H9 (cell line): ENCODE results near the gene SH3TC1. TPM values are rescaled to one million over a fixed set of nuclear protein-coding genes. Genes with fewer than 3 reads are reported as not detected.

ENCODE experiments used
- DNase-seq: peaks from one replicate; pipeline ENCODE4 v3.0.0-alpha.2; 2017
- H2AFZ ChIP-seq: one replicate; pipeline ENCODE4 v1.6.1; 2013; ENCODE audit warnings: mild to moderate bottlenecking, low read length, control low read depth, moderate library complexity
- H2AK5ac ChIP-seq: 2 replicates; pipeline ENCODE4 v1.6.1; 2013; ENCODE audit warnings: low read length, control low read depth, mixed read lengths; ENCODE audit not compliant: insufficient read length
- H2BK120ac ChIP-seq: one replicate; pipeline ENCODE4 v1.6.1; 2013; ENCODE audit warnings: low read depth, mild to moderate bottlenecking, low read length, control low read depth, inconsistent platforms; ENCODE audit not compliant: poor library complexity, severe bottlenecking
- H2BK12ac ChIP-seq: 2 replicates; pipeline ENCODE4 v1.6.1; 2013; ENCODE audit warnings: low read length, control low read depth, mixed read lengths, low read depth; ENCODE audit not compliant: insufficient read length
- H2BK15ac ChIP-seq: 2 replicates; pipeline ENCODE4 v1.6.1; 2013; ENCODE audit warnings: low read depth, low read length, control low read depth
- H2BK20ac ChIP-seq: one replicate; pipeline ENCODE4 v1.6.1; 2013; ENCODE audit warnings: low read depth, mild to moderate bottlenecking, low read length, control low read depth, inconsistent platforms; ENCODE audit not compliant: poor library complexity, severe bottlenecking
- H2BK5ac ChIP-seq: 2 replicates; pipeline ENCODE4 v1.6.1; 2013; ENCODE audit warnings: low read length, control low read depth, mixed read lengths; ENCODE audit not compliant: insufficient read length
- H3K14ac ChIP-seq: 2 replicates; pipeline ENCODE4 v1.6.1; 2013; ENCODE audit warnings: low read length, control low read depth; ENCODE audit not compliant: insufficient read depth
- H3K18ac ChIP-seq: 2 replicates; pipeline ENCODE4 v1.6.1; 2013; ENCODE audit warnings: low read depth, mild to moderate bottlenecking, mixed read lengths, low read length, control low read depth; ENCODE audit not compliant: insufficient read length
- H3K23ac ChIP-seq: 2 replicates; pipeline ENCODE4 v1.6.1; 2013; ENCODE audit warnings: low read length, control low read depth, mixed read lengths, low read depth; ENCODE audit not compliant: insufficient read length
- H3K23me2 ChIP-seq: 2 replicates; pipeline ENCODE4 v1.6.1; 2013; ENCODE audit warnings: low read depth, mild to moderate bottlenecking, mixed read lengths, low read length, control low read depth; ENCODE audit not compliant: insufficient read length, poor library complexity, severe bottlenecking
- H3K27ac ChIP-seq: 2 replicates; pipeline ENCODE4 v1.5.1; 2013; ENCODE audit warnings: low read length, control low read depth, mixed read lengths, low read depth; ENCODE audit not compliant: insufficient read length
- H3K27me3 ChIP-seq: 2 replicates; pipeline ENCODE4 v1.6.1; 2013; ENCODE audit warnings: low read length, control low read depth, inconsistent platforms; ENCODE audit not compliant: insufficient read depth
- H3K4ac ChIP-seq: 2 replicates; pipeline ENCODE4 v1.6.1; 2013; ENCODE audit warnings: low read depth, mild to moderate bottlenecking, control low read depth, inconsistent platforms, low read length, moderate library complexity
- H3K4me1 ChIP-seq: 2 replicates; pipeline ENCODE4 v1.6.1; 2013; ENCODE audit warnings: low read length, control low read depth, inconsistent platforms; ENCODE audit not compliant: insufficient read depth
- H3K4me2 ChIP-seq: 2 replicates; pipeline ENCODE4 v1.6.1; 2013; ENCODE audit warnings: low read length, control low read depth, mixed read lengths; ENCODE audit not compliant: insufficient read length, insufficient read depth
- H3K56ac ChIP-seq: 2 replicates; pipeline ENCODE4 v1.6.1; 2013; ENCODE audit warnings: low read depth, mild to moderate bottlenecking, mixed read lengths, low read length, control low read depth; ENCODE audit not compliant: insufficient read length
- H3K79me1 ChIP-seq: 2 replicates; pipeline ENCODE4 v1.6.1; 2013; ENCODE audit warnings: low read depth, mild to moderate bottlenecking, moderate library complexity, low read length, control low read depth, inconsistent platforms; ENCODE audit not compliant: insufficient read depth, poor library complexity, severe bottlenecking
- H3K79me2 ChIP-seq: 2 replicates; pipeline ENCODE4 v1.6.1; 2013; ENCODE audit warnings: low read length, control low read depth, inconsistent platforms; ENCODE audit not compliant: insufficient read depth
- H3K9ac ChIP-seq: 2 replicates; pipeline ENCODE4 v1.6.1; 2013; ENCODE audit warnings: low read length, control low read depth, mixed read lengths; ENCODE audit not compliant: insufficient read length; ENCODE audit errors: extremely low read depth
- H3K9me3 ChIP-seq: one replicate; pipeline ENCODE4 v1.6.1; 2013; ENCODE audit warnings: low read depth, low read length, inconsistent platforms; ENCODE audit not compliant: control insufficient read depth
- H3T11ph ChIP-seq: one replicate; pipeline ENCODE4 v1.6.1; 2013; ENCODE audit warnings: mild to moderate bottlenecking, low read length, control low read depth, inconsistent platforms
- H4K20me1 ChIP-seq: one replicate; pipeline ENCODE4 v1.6.1; 2013; ENCODE audit not compliant: control insufficient read depth, insufficient read length, insufficient read depth
- H4K5ac ChIP-seq: 2 replicates; pipeline ENCODE4 v1.6.1; 2013; ENCODE audit warnings: low read depth, mild to moderate bottlenecking, mixed read lengths, low read length, control low read depth; ENCODE audit not compliant: insufficient read length
- H4K8ac ChIP-seq: replicated peaks from 2 replicates; pipeline ENCODE4 v1.6.1; 2013; ENCODE audit warnings: low read length, control low read depth, mixed read lengths, low read depth; ENCODE audit not compliant: insufficient read length
- H4K91ac ChIP-seq: 2 replicates; pipeline ENCODE4 v1.6.1; 2013; ENCODE audit warnings: low read depth, mild to moderate bottlenecking, moderate library complexity, mixed read lengths, low read length, control low read depth; ENCODE audit not compliant: insufficient read length
- H3K27ac Mint-ChIP-seq, 3 experiments: 2 replicates in 2 of 3; 3 replicates in 1 of 3; pipeline ENCODE4 v1.8.0; 2020 to 2021; ENCODE audit warnings: mixed read lengths in 3 of 3, mild to moderate bottlenecking in 1 of 3, moderate library complexity in 1 of 3
- H3K27me3 Mint-ChIP-seq: 2 replicates; pipeline ENCODE4 v1.8.0; 2021; ENCODE audit warnings: low read depth, mild to moderate bottlenecking, moderate library complexity, mixed read lengths
- H3K36me3 Mint-ChIP-seq, 3 experiments: 2 replicates in 2 of 3; 3 replicates in 1 of 3; pipeline ENCODE4 v1.8.0; 2020 to 2021; ENCODE audit warnings: low read depth in 3 of 3, mixed read lengths in 3 of 3; ENCODE audit not compliant: insufficient read depth in 1 of 3
- H3K4me1 Mint-ChIP-seq, 2 experiments: 2 replicates each; pipeline ENCODE4 v1.8.0; 2020; ENCODE audit warnings: mixed read lengths in 2 of 2
- H3K4me3 Mint-ChIP-seq, 2 experiments: 2 replicates in 1 of 2; 3 replicates in 1 of 2; pipeline ENCODE4 v1.8.0; 2020 to 2021; ENCODE audit warnings: mild to moderate bottlenecking in 2 of 2, mixed read lengths in 2 of 2, moderate library complexity in 1 of 2
- H3K9me3 Mint-ChIP-seq, 2 experiments: 2 replicates in 1 of 2; 3 replicates in 1 of 2; pipeline ENCODE4 v1.8.0; 2020; ENCODE audit warnings: mild to moderate bottlenecking in 2 of 2, mixed read lengths in 2 of 2, moderate library complexity in 1 of 2
- CTCF ChIP-seq: fragments of 200-600 bp; sonication (generic); conservative IDR thresholded peaks from 3 replicates; pipeline ENCODE4 v1.8.0; 2021; ENCODE audit warnings: antibody characterized with exemption, mild to moderate bottlenecking
- WGBS: extraction: QIAGEN DNeasy Blood & Tissue Kit; methylation state at CpG from one replicate; pipeline ENCODE4 v1.1.7; 2013; ENCODE audit warnings: missing lambda C conversion rate, low lambda C conversion rate, mixed read lengths; ENCODE audit not compliant: insufficient read length; ENCODE audit errors: extremely low coverage; 5-methylcytosine and 5-hydroxymethylcytosine counted together
- total RNA-seq: library from RNA; stranded (reverse); gene quantifications from 2 replicates; pipeline ENCODE4 v1.2.1, GENCODE V29; 2021

Gene SH3TC1
- total RNA-seq, 1 experiment from 2014 or later = 0.74 TPM

GRCh38 chr4:8283161-8283560 is 84.1 kb downstream of the SH3TC1 start:
- H3K27ac Mint-ChIP-seq = no peak overlapping the region; a peak in 2 of 7 replicates
- Histone ChIP-seq H3K9ac (no peak overlapping the region), H3K4me2 (no peak overlapping the region), H2AK5ac (no peak overlapping the region), H4K5ac (no peak overlapping the region), H3K56ac (no peak overlapping the region), H2BK15ac (no peak overlapping the region), H3K27ac (no peak overlapping the region), H4K20me1 (peaks cover 3% of the 10 kb centered on the region), H4K91ac (no peak overlapping the region), H3K79me2 (no peaks in the 10 kb centered on the region), H3K18ac (no peak overlapping the region), H2AFZ (no peak overlapping the region), H2BK20ac (no peak overlapping the region), H3K23me2 (no peaks in the 10 kb centered on the region), H3K4ac (no peak overlapping the region), H3K4me1 (no peaks in the 10 kb centered on the region), H3K9me3 (no peaks in the 10 kb centered on the region), H3K14ac (no peak overlapping the region), H3T11ph (no peak overlapping the region), H3K23ac (no peak overlapping the region), H4K8ac (no peak overlapping the region), H2BK5ac (no peak overlapping the region), H3K79me1 (no peaks in the 10 kb centered on the region), H2BK12ac (no peak overlapping the region), H3K27me3 (no peaks in the 10 kb centered on the region), H2BK120ac (no peak overlapping the region)
- peaks cover 1% of the 10 kb centered on the region; the same call in 1 of the 2 replicates for H3K27me3 Mint-ChIP-seq
- H3K9me3 Mint-ChIP-seq = no peaks in the 10 kb centered on the region
- WGBS = no CpG with 5 or more reads among the region's 10 CpGs
- no peak for DNase-seq
- H3K36me3 Mint-ChIP-seq = no peaks in the 10 kb centered on the region; a peak in 1 of 7 replicates
- no peaks in the 10 kb centered on the region for H3K4me1 Mint-ChIP-seq
- no peak for TF ChIP-seq CTCF
- no peak overlapping the region for H3K4me3 Mint-ChIP-seq
